Measurements from ENCODE around the gene CBX6. TPM values are rescaled to one million over a fixed set of nuclear protein-coding genes. Genes with fewer than 3 reads are reported as not detected.

Gene CBX6
- total RNA-seq, 2 donors from 2014 or later = 28.0 to 57.0 TPM

DNA sequence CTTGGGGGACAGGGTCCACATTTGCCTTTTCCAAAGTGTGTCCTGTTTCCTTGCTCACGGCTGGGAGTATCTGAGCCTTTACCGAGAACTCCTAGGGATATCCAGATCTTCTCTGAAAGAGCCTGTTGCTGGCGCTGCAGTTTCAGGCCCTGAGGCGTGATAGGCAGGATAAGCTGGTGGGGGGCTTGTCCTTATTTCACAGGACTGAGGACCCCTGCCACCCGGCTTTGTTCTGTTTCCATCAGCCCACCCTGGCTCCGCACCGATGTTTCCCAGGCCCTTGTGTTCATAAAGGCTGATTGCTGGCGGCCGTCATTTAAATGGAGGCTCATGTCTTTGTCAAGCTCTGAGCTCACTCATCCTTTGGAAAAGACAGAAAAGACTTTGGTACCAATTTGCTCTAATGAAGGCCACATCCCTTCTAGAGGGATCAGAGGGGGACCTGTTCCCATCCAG is 18.8 kb downstream of the CBX6 start:
- H3K4me1 ChIP-seq = no peaks in the 10 kb centered on the region
- no peaks in the 10 kb centered on the region for H3K27me3 ChIP-seq
- no peaks in the 10 kb centered on the region for H3K9me3 ChIP-seq
- H3K36me3 ChIP-seq = no peaks in the 10 kb centered on the region
- no peak for TF ChIP-seq CTCF (IDR thresholded peaks at IDR 0.05)
- no peak overlapping the region for H3K4me3 ChIP-seq
- no peak overlapping the region for H3K27ac ChIP-seq
- DNase-seq (ENCODE audit: low spot score) = no peak

DNA sequence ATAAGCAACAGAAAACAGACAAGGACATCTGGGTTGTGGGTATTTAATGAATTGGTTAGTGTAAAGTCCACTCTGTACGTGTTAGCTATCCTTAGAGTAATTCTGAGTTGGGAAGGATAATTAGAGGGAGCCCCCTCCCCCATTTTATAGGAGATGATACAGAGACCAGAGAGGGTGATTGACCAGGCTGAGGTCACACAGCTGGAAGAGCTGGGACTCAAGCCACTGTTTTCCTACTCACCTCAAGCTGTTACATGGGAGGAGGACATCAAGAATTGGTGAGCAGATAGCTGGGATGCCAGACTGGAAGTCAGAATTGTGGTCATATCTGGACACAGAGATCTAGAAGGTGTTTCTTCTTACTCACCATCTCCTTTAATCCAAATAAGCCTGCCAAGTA is 19.5 kb downstream of the CBX6 start:
- DNase-seq (ENCODE audit: low spot score) = no peak
- no peak for TF ChIP-seq CTCF (IDR thresholded peaks at IDR 0.05)
- Histone ChIP-seq H3K27me3 (no peaks in the 10 kb centered on the region), H3K4me1 (no peaks in the 10 kb centered on the region), H3K27ac (no peak overlapping the region), H3K36me3 (no peaks in the 10 kb centered on the region), H3K4me3 (no peak overlapping the region), H3K9me3 (no peaks in the 10 kb centered on the region)

GRCh38 chr22:38850941-38851849 is 20.8 kb downstream of the CBX6 start:
- DNase-seq (ENCODE audit: low spot score) = no peak
- H3K36me3 ChIP-seq = no peaks in the 10 kb centered on the region
- H3K27ac ChIP-seq = no peak overlapping the region
- H3K4me1 ChIP-seq = no peaks in the 10 kb centered on the region
- no peaks in the 10 kb centered on the region for H3K27me3 ChIP-seq
- no peak overlapping the region for H3K4me3 ChIP-seq
- no peaks in the 10 kb centered on the region for H3K9me3 ChIP-seq
- no peak for TF ChIP-seq CTCF (IDR thresholded peaks at IDR 0.05)

GRCh38 chr22:38850399-38850798 is 21.6 kb downstream of the CBX6 start:
- no peak overlapping the region for H3K4me3 ChIP-seq
- no peak for DNase-seq (ENCODE audit: low spot score)
- no peaks in the 10 kb centered on the region for H3K36me3 ChIP-seq
- no peaks in the 10 kb centered on the region for H3K27me3 ChIP-seq
- H3K9me3 ChIP-seq = no peaks in the 10 kb centered on the region
- no peaks in the 10 kb centered on the region for H3K4me1 ChIP-seq
- no peak overlapping the region for H3K27ac ChIP-seq
- TF ChIP-seq CTCF (IDR thresholded peaks at IDR 0.05) = no peak

DNA sequence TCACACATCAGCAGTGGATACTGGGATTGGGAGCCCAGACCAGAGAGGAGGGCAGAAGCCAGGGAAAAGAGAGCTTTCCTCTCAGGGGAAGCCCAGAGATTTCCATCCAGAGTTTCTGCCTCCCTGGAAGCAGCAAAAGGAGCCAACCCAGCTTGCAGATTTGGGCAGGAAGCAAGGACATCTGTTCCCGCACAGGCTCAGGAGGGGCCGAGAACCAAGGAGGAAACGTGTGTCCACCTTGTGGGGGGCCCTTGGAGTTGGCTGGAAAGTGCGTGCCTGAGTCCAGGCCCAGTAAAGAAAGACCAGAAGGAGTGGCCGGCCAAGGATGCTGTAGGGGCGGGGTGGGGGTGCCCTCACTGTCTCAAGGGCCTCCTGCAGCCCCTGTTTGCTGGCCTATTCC is 22.2 kb downstream of the CBX6 start:
- H3K36me3 ChIP-seq = no peaks in the 10 kb centered on the region
- no peak for TF ChIP-seq CTCF (IDR thresholded peaks at IDR 0.05)
- no peak for DNase-seq (ENCODE audit: low spot score)

More for the DNA sequence above, 22.2 kb downstream of the CBX6 start:
- Histone ChIP-seq H3K4me1 (peaks cover 0 to 2% of the 10 kb centered on the region in 2 donors), H3K27me3 (no peaks in the 10 kb centered on the region), H3K4me3 (no peak overlapping the region), H3K9me3 (no peaks in the 10 kb centered on the region), H3K27ac (no peak overlapping the region)

All from right atrium auricular region (tissue), 2 donors.